H1 (cell line): ENCODE measurements around the gene SLC6A17. TPM values are rescaled to one million over a fixed set of nuclear protein-coding genes. Genes with fewer than 3 reads are reported as not detected.
A peak's percentile ranks its signal among the peaks of the same experiment; 100 is the strongest.

Experiments
- CTCF ChIA-PET: fragments of 300-600 bp; sonication (Branson Sonifier 250); formaldehyde crosslinking; loops from one replicate; lab custom pipeline; 2021; ENCODE audit not compliant: partially characterized antibody; lab: Charles Lee
- POLR2A ChIA-PET: fragments of 300-600 bp; sonication (Branson Sonifier 250); formaldehyde crosslinking; loops from one replicate; lab custom pipeline; 2021; ENCODE audit warnings: inconsistent platforms; ENCODE audit not compliant: partially characterized antibody; lab: Charles Lee
- DNase-seq, 2 experiments: peaks; one replicate each; pipeline versions ENCODE4 v3.0.0 to v3.0.0-alpha.2; 2010 to 2022; ENCODE audit warnings: low spot score in 2 of 2, low read depth in 1 of 2, mixed read lengths in 1 of 2
- FAIRE-seq: peaks from 2 replicates; lab custom pipeline; 2011; peaks lifted over from hg19 to GRCh38; lab: Jason Lieb, UNC
- H2AFZ ChIP-seq: 2 replicates; pipeline ENCODE4 v1.8.1; 2012; ENCODE audit warnings: low read length, inconsistent platforms
- H2AK5ac ChIP-seq: 2 replicates; pipeline ENCODE4 v1.6.1; 2013; ENCODE audit warnings: low read depth, low read length
- H2BK120ac ChIP-seq: replicated peaks from 2 replicates; pipeline ENCODE3; 2013; ENCODE audit warnings: low read depth, low read length, inconsistent platforms
- H2BK12ac ChIP-seq: 2 replicates; pipeline ENCODE4 v1.6.1; 2013; ENCODE audit warnings: low read depth, low read length
- H2BK15ac ChIP-seq: 2 replicates; pipeline ENCODE4 v1.6.1; 2013; ENCODE audit warnings: low read length
- H2BK20ac ChIP-seq: 2 replicates; pipeline ENCODE4 v1.6.1; 2013; ENCODE audit warnings: low read length
- H2BK5ac ChIP-seq: 2 replicates; pipeline ENCODE4 v1.6.1; 2013; ENCODE audit warnings: low read depth, low read length
- H3K14ac ChIP-seq: 2 replicates; pipeline ENCODE4 v1.6.1; 2013; ENCODE audit warnings: inconsistent platforms; ENCODE audit not compliant: insufficient read length
- H3K18ac ChIP-seq: 2 replicates; pipeline ENCODE4 v1.6.1; 2013; ENCODE audit warnings: low read length; ENCODE audit errors: extremely low read depth
- H3K23ac ChIP-seq: 2 replicates; pipeline ENCODE4 v1.6.1; 2013; ENCODE audit warnings: inconsistent platforms; ENCODE audit not compliant: insufficient read length
- H3K23me2 ChIP-seq: 2 replicates; pipeline ENCODE4 v1.6.1; 2013; ENCODE audit warnings: low read depth, low read length
- H3K27ac ChIP-seq: 2 replicates; pipeline ENCODE4 v1.6.1; 2011; ENCODE audit warnings: low read depth, low read length, inconsistent platforms
- H3K27me3 ChIP-seq, 4 experiments: replicated peaks in 1 of 4; 1 replicate in 1 of 4; 2 replicates in 3 of 4; pipeline versions ENCODE4 v1.6.1 to v1.8.1; 2011 to 2013; ENCODE audit warnings: low read length in 3 of 4, mild to moderate bottlenecking in 3 of 4, inconsistent platforms in 2 of 4, mixed read lengths in 2 of 4, moderate library complexity in 1 of 4; ENCODE audit not compliant: control insufficient read depth in 3 of 4, insufficient read depth in 3 of 4; ENCODE audit errors: extremely low read depth in 1 of 4
- H3K36me3 ChIP-seq, 4 experiments: 2 replicates each; pipeline versions ENCODE4 v1.6.1 to v1.8.1; 2011 to 2013; ENCODE audit warnings: mild to moderate bottlenecking in 4 of 4, low read length in 3 of 4, moderate library complexity in 2 of 4, control low read depth in 1 of 4, inconsistent platforms in 1 of 4; ENCODE audit not compliant: insufficient read depth in 4 of 4, control insufficient read depth in 2 of 4
- H3K4ac ChIP-seq: replicated peaks from 2 replicates; pipeline ENCODE3; 2013; ENCODE audit warnings: low read length, low read depth, mixed read lengths, inconsistent platforms; ENCODE audit not compliant: insufficient read length
- H3K4me1 ChIP-seq, 4 experiments: replicated peaks in 1 of 4; 1 replicate in 1 of 4; 2 replicates in 3 of 4; pipeline versions ENCODE4 v1.6.1 to v1.8.1; 2011 to 2013; ENCODE audit warnings: low read length in 3 of 4, inconsistent platforms in 2 of 4, mixed read lengths in 1 of 4; ENCODE audit not compliant: insufficient read depth in 4 of 4, control insufficient read depth in 3 of 4
- H3K4me2 ChIP-seq, 2 experiments: 2 replicates each; pipeline versions ENCODE4 v1.6.1 to v1.8.1; 2011 to 2013; ENCODE audit warnings: low read depth in 2 of 2, low read length in 2 of 2, control low read depth in 1 of 2, inconsistent platforms in 1 of 2, mild to moderate bottlenecking in 1 of 2; ENCODE audit not compliant: insufficient read depth in 1 of 2
- H3K4me3 ChIP-seq, 4 experiments: fragments of 200-600, 300-600 bp in 1 of 4; sonication (generic), shearing (Covaris generic), sonication (Bioruptor Twin) in 1 of 4; 2 replicates each; pipeline versions ENCODE4 v1.5.1 to v1.8.1; 2011 to 2016; ENCODE audit warnings: low read length in 4 of 4, low read depth in 3 of 4, control low read depth in 2 of 4, inconsistent platforms in 2 of 4, mild to moderate bottlenecking in 2 of 4, mixed read lengths in 1 of 4, moderate library complexity in 1 of 4; ENCODE audit not compliant: insufficient read depth in 2 of 4; ENCODE audit errors: extremely low read depth in 1 of 4
- H3K56ac ChIP-seq: replicated peaks from 2 replicates; pipeline ENCODE3; 2013; ENCODE audit warnings: low read depth, mild to moderate bottlenecking, mixed read lengths, low read length, inconsistent platforms; ENCODE audit not compliant: insufficient read length
- H3K79me1 ChIP-seq: 2 replicates; pipeline ENCODE4 v1.6.1; 2013; ENCODE audit warnings: low read depth, low read length, control low read depth
- H3K79me2 ChIP-seq, 2 experiments: 2 replicates each; pipeline versions ENCODE4 v1.6.1 to v1.8.1; 2012 to 2013; ENCODE audit warnings: low read length in 2 of 2, mild to moderate bottlenecking in 2 of 2, inconsistent platforms in 1 of 2; ENCODE audit not compliant: insufficient read depth in 2 of 2, control insufficient read depth in 1 of 2
- H3K9ac ChIP-seq, 4 experiments: replicated peaks in 1 of 4; 1 replicate in 1 of 4; 2 replicates in 3 of 4; pipeline versions ENCODE4 v1.6.1 to v1.8.1; 2011 to 2013; ENCODE audit warnings: low read depth in 3 of 4, low read length in 3 of 4, control low read depth in 2 of 4, mild to moderate bottlenecking in 2 of 4, moderate library complexity in 2 of 4, inconsistent platforms in 1 of 4; ENCODE audit errors: extremely low read depth in 1 of 4
- H3K9me3 ChIP-seq, 2 experiments: 2 replicates each; pipeline versions ENCODE4 v1.6.1 to v1.8.1; 2012 to 2013; ENCODE audit warnings: mild to moderate bottlenecking in 2 of 2, moderate library complexity in 2 of 2, control low read depth in 1 of 2, inconsistent platforms in 1 of 2, low read depth in 1 of 2, low read length in 1 of 2, mixed read lengths in 1 of 2; ENCODE audit not compliant: insufficient read depth in 2 of 2
- H4K20me1 ChIP-seq, 2 experiments: replicated peaks in 1 of 2; 2 replicates each; pipeline versions ENCODE3 to v1.8.1; 2011 to 2013; ENCODE audit warnings: inconsistent platforms in 2 of 2, low read length in 2 of 2, mild to moderate bottlenecking in 1 of 2; ENCODE audit not compliant: insufficient read depth in 2 of 2, control insufficient read depth in 1 of 2
- H4K5ac ChIP-seq: 2 replicates; pipeline ENCODE4 v1.6.1; 2013; ENCODE audit warnings: low read length, low read depth, mixed read lengths, inconsistent platforms; ENCODE audit not compliant: insufficient read length
- H4K8ac ChIP-seq: 2 replicates; pipeline ENCODE4 v1.8.0; 2013; ENCODE audit warnings: mild to moderate bottlenecking, moderate library complexity, low read length, inconsistent platforms; ENCODE audit not compliant: insufficient read depth; ENCODE audit errors: extremely low read depth
- H4K91ac ChIP-seq: replicated peaks from 2 replicates; pipeline ENCODE3; 2013; ENCODE audit warnings: low read length, mixed read lengths, inconsistent platforms; ENCODE audit not compliant: insufficient read length
- CEBPB ChIP-seq: IDR thresholded peaks from 2 replicates; pipeline ENCODE4 v1.6.1; 2012; ENCODE audit warnings: low read depth, low read length
- GABPA ChIP-seq: IDR thresholded peaks from 2 replicates; pipeline ENCODE4 v1.6.1; 2011; ENCODE audit warnings: mild to moderate bottlenecking, low read length, moderate library complexity, borderline replicate concordance; ENCODE audit not compliant: insufficient read depth
- WGBS, 2 experiments: shearing (Covaris generic) in 1 of 2; methylation state at CpG; one replicate each; pipeline versions ENCODE4 v1.1.6 to v1.1.7; 2013 to 2015; ENCODE audit warnings: low lambda C conversion rate in 2 of 2, mixed read lengths in 2 of 2, inconsistent platforms in 1 of 2, low coverage in 1 of 2, missing lambda C conversion rate in 1 of 2; ENCODE audit not compliant: insufficient replicate concordance in 2 of 2, insufficient coverage in 1 of 2, insufficient read length in 1 of 2; ENCODE audit errors: extremely low coverage in 1 of 2, missing lambda C conversion rate in 1 of 2; 5-methylcytosine and 5-hydroxymethylcytosine counted together
- polyA plus RNA-seq, 7 experiments: library from polyadenylated mRNA; depleted of rRNA in 3 of 7; stranded (reverse) in 5 of 7; unstranded in 2 of 7; fragments of >200 nt in 5 of 7; fragments of 200-250 nt in 2 of 7; gene quantifications; 1 replicate in 5 of 7; 2 replicates in 1 of 7; 4 replicates in 1 of 7; pipeline versions ENCODE4 v1.2.1 to v1.2.3, GENCODE V29; 2011 to 2013; ENCODE audit warnings: missing spikeins in 2 of 7, mixed read lengths in 2 of 7
- total RNA-seq: library from RNA; stranded (reverse); fragmentation: NEBNext Ultra II Directional; extraction: Animal tissue kit (Norgen Biotek cat#: 25700); gene quantifications from 2 replicates; pipeline ENCODE4 v1.2.1, GENCODE V29; 2021

Gene SLC6A17
- total and polyA plus RNA-seq, 2 of the 8 experiments (the other 6 are each of a cell fraction or from before 2014, with no cell fraction given), result 0.15 to 0.28 TPM

DNA sequence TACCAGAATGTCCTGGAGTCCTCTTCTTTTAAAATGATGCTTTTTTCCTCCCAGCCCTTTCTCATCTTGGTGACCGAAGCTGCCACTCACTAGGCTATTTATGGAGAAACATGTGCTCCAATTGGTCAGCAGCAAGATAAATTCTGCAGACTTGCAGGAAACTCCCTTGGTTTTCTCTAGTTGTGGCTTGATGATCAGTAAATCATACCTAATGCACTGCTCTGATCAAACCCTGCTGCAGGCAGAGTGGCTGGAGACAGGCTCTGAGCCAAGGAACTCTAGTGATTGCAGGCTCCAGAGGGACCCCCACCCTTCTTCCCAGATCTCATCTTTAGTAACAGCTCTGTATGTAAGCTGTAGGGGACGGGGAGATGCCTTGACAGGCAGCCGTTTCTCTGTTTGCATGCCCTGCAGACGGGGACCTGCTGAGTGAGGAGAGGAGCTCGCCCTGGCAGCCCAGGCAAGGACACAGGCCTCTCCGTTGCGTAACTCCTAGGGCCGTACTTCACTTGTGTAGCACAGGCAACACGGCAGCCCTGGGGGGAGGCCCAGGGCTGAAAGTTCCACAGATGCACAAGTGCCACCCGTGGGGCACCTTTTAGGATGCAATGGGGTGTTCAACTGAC, 14.5 kb downstream of the SLC6A17 start:
- no peaks in the 10 kb centered on the region for H3K79me1 ChIP-seq
- no peak for DNase-seq
- no peak overlapping the region for H3K23ac ChIP-seq
- no peak overlapping the region for H4K8ac ChIP-seq
- H2AFZ ChIP-seq, result no peak overlapping the region
- H3K27me3 ChIP-seq, result no peaks in the 10 kb centered on the region
- WGBS, 2 experiments, result 72% methylated on average over 10 of the region's 10 CpGs; no CpG with 5 or more reads in 1 of the 2 experiments
- H2BK15ac ChIP-seq, result no peak overlapping the region
- H3K36me3 ChIP-seq, result no peaks in the 10 kb centered on the region
- no peak overlapping the region for H2BK12ac ChIP-seq
- H4K5ac ChIP-seq, result no peak overlapping the region
- ChIA-PET CTCF (interaction anchor here (0.6 to 4.6 kb wide), 11 partner anchors 9 to 296 kb away, joined by 3 to 19 read pairs (median 3); partner anchors contain the start of gene SLC6A17), POLR2A (no interaction called here)
- H2BK20ac ChIP-seq, result no peak overlapping the region
- H3K9ac ChIP-seq, result no peak overlapping the region
- H3K79me2 ChIP-seq, result no peaks in the 10 kb centered on the region
- TF ChIP-seq CEBPB (peak; percentile 73), GABPA (no peak)
- TF ChIP-seq, all 59 proteins: peak for 1
- no peak overlapping the region for H3K4ac ChIP-seq
- no peaks in the 10 kb centered on the region for H3K9me3 ChIP-seq
- H3K4me3 ChIP-seq, result no peak overlapping the region
- H4K20me1 ChIP-seq, result no peaks in the 10 kb centered on the region
- no peaks in the 10 kb centered on the region for H3K23me2 ChIP-seq
- no peak overlapping the region for H2AK5ac ChIP-seq
- FAIRE-seq, result no peak
- no peak overlapping the region for H3K4me2 ChIP-seq
- H2BK5ac ChIP-seq, result no peak overlapping the region
- no peak overlapping the region for H2BK120ac ChIP-seq
- no peak overlapping the region for H3K56ac ChIP-seq
- H3K14ac ChIP-seq, result no peak overlapping the region
- H3K18ac ChIP-seq, result no peak overlapping the region
- H3K27ac ChIP-seq, result no peak overlapping the region
- H4K91ac ChIP-seq, result no peak overlapping the region
- no peaks in the 10 kb centered on the region; a peak in 1 of 7 replicates for H3K4me1 ChIP-seq
